CD1c-positive myeloid dendritic cell (primary cell): ENCODE measurements around the gene TMTC2.
"Not testable (repeated sequence)": the region's sequence is repeated elsewhere in the genome, so short reads cannot be mapped to it uniquely, and the experiment has no call there.

Experiments used
- DNase-seq: peaks from one replicate; pipeline ENCODE4 v3.0.0-alpha.2; 2016; ENCODE audit errors: extremely low spot score

TMTC2 gene

DNA sequence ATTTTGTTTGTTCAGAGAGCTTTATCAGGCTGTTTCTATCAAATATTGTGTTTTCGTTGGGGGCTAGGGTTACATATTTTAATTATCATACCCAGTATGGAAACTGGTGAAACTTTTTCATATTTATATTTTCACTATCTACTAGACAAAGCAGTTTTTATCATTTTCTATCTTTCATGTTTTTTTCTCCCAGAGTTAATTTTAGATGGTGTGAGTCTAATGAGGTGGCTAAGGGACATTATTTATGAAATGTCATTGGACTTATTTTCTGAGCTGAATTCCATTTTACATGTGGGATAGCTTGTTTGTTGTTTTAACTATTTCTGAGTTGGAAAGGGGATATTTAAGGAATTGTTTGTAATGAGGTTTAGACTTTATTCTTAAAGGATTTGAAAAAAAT, 100.3 kb downstream of the TMTC2 start:
- no peak for DNase-seq

DNA sequence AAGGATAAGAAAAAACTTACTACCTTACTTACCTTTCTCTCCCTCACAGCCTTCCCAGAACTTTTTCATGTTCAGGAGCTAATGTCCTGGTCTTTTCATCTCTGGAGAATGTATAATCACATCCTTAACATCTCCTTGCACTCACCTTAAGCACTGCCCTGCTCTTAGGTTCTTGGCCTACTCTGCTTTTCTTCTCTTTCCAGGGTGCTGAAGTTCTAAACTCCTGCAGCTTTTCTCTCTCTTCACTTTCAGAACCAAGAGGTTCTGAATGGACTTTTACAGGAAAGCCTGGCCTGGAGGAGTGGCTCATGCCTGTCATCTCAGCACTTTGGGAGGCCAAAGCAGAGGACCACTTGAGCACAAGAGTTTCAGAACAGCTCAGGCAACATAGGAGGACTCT, 101.9 kb downstream of the TMTC2 start:
- DNase-seq: no peak

DNA sequence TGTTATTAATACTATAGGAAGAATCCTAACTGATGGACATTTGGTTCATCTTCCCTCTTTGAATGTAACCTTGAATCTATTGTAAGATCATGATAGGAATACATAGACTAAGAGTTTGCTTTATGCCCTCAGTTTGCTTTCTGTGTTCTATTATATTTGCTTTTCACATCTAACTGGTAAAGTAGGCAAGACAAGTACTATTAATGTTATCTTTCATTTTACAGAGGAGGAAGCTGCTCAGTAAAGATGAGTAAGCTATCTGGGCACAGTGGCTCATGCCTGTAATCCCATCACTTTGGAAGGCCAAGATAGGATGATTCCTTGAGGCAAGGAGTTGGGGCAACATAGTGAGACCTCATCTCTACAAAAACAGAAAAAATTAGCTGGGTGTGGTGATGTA, 103.0 kb downstream of the TMTC2 start:
- no peak for DNase-seq

DNA sequence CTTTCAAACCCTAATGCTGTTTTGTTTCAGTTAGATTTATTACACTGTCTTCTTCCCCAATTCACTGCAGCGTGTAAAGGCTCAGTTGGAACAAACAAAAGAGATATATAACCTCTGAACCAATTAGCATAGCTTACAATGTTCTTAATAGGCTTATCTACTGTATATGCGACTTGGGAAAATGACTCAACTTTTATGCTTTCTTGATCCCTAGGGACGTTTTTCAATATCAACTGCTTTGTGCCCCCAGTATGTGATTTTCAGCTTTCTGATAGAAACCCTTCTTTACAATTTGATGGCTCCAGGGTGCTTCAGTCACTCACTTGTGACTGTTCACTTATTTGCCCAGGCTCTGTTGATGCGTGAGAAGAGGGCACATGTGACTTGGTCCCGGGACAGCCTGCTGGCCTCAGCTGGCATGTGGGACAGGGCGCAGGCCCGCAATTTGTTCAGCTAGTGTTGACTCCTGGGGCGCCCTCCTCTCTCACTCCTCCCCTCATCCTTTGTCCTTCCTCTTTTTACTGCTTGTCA, 107.1 kb downstream of the TMTC2 start:
- no peak for DNase-seq

DNA sequence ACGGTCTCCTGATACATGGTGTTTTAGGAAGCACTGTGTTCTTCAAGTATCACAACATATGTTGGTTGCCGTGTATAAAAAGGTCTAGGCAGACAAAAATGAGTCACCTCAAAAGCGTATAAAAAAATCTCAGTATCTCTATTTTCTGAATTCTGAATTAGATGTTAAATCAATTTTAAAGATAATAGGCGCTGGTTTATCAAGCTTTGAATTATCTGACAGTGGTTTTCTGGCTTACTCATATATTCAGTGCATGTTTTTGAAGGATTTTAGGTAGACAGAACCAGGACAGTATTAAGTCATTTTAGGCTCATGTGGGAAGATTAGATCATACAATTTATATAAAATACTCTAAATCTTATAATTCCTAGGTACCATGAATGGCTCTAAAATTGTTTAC, 110.8 kb downstream of the TMTC2 start:
- no peak for DNase-seq

DNA sequence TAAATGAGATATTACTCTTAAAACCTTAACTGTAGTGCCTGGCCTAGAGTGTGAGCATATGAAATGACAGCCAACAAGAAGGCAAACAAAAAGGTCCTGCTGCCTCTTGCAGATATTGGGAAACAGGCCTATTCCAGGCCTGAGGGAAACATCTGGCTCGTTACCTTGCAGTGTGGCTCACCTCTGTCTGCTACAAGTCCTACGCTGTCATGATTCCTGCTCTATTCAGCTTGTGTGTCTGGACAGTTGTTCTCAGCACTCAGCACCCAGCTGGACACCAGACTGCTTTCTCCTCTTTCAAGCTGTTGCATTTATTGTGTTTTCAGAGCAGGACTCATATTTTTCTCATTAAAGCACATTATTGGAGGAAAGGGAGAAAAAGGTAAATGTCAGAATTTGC, 113.5 kb downstream of the TMTC2 start:
- no peak for DNase-seq

- no peak for DNase-seq
Measured at GRCh38 chr12:82801951-82802610, 115.4 kb downstream of the TMTC2 start.

GRCh38 chr12:82803201-82803600, 116.5 kb downstream of the TMTC2 start:
- DNase-seq: no peak

DNA sequence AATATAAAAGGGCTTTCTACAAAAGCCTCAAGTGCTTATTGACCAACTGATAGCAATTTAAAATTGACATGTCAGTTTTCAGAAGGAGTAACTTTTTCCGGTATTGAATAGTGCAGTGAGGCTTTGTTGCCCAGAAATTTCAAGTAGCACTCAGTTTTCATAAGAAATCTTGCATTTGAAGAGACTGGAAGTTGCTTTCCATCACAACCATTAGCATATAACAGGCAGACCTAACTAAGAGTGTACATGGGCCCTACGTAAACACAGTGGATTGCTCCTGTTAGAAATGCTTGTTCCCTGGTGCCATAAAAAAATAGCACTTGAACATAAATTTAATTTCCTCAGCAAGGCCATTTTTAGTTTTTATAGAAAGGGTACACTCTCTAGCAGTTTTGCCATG, 117.9 kb downstream of the TMTC2 start:
- no peak for DNase-seq

DNA sequence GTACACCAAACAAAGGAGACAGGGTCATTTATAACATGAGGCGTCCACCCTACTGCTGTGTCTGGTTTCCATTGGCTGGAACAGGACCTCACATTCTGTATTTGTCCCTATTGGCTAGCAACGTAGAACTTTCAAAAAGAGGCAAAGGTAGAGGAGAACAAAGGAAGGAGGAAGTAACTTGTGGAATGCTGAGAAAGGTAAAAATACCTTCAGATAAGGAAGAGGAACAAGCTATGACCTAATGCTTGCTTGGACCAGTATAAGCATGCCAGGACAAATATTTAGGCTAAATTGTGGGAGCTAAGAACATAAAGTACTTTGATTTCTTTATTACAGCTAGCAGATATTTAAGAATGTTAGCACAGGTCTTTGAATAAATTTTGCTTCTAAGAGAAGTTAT, 118.3 kb downstream of the TMTC2 start:
- not testable (repeated sequence) for DNase-seq

GRCh38 chr12:82805812-82806497, 119.2 kb downstream of the TMTC2 start:
- DNase-seq: no peak

DNA sequence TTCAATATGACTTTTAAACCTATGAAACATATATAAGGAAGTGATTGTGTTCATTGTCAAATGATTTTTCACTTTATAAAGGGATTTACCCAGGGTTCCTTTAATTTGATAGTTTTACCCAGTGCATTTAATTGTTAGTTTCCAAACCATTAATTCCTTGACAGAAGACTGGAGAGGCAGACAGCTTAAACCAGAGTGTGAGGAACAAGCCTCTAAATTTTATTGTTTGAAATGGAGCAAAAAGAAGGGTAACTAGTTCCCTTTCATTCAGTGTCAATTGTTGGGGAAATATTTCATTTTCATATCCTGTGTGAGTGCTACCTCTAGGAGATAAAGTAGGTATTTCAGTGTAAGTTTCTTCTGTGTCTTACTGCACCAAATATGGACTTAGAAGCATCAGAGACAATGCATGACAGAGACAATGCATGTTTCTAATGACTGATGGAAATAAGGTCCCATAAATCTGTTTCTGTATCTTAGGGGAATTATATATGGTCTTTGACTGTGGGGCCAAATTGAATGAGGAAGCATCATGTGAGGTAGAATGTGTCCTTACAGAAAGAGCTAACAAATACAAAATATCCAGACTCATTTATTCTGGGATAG, 120.5 kb downstream of the TMTC2 start:
- DNase-seq: no peak

GRCh38 chr12:82810568-82810967, 123.9 kb downstream of the TMTC2 start:
- DNase-seq: no peak

DNA sequence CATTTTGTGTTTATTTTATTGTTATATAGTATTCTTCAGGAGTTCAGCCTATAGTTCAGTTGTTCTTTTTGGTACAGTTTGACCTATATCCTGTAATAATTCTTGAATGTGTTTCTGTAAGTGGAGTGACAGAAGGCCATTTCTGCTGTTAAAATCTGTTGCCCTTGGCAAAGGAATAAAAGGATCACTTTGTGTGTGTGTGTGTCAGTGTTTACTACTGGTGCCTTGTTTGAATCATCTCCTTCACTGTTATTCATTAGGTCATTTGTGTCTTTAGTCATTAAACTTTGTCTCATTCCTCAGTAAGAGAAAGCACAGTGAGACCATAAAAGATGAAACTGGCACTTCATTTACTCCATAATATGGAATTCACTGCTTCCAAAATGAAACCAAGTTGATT, 130.7 kb downstream of the TMTC2 start:
- DNase-seq: no peak

- no peak for DNase-seq
Measured at GRCh38 chr12:82818271-82819035, 131.7 kb downstream of the TMTC2 start.

DNA sequence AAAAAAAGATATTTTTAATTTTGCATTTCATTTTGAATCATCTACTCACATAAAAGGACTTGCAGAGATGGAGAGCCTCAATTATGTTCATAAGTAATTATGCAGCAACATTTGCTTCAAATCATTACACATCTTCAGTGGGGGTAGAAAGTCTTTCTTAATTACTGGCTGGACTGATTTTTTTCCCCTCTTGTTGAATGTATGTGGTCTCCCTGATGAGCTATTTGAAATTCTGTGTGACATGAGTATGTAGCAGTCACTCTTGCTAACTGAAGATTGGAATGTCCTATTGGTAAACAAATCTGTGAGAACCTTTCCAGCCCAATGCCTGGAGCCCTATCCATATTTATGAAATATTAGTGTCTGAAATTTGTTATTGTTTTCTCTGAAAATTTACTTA, 139.8 kb downstream of the TMTC2 start:
- no peak for DNase-seq

DNA sequence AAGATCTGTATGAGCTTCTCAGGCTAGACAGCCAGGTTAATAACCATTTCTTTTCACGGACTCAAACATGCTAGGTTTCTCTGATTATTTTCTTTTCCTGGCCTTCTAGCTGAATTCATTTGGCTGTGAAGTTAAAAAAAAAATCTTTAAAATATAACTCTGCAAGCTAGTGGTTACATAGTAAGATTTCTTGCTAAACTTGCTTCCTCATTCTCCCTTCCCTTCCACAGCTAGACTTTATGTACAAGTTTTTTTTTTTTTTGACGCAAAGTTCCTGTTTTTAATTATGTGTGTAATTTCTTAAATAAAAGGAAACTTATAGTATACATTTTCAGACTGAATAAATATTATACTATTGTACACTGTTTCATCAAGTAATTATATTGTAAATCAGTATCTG, 145.4 kb downstream of the TMTC2 start:
- peak; percentile 74 for DNase-seq

- DNase-seq: no peak
Measured at GRCh38 chr12:82832981-82833380, 146.3 kb downstream of the TMTC2 start.

DNA sequence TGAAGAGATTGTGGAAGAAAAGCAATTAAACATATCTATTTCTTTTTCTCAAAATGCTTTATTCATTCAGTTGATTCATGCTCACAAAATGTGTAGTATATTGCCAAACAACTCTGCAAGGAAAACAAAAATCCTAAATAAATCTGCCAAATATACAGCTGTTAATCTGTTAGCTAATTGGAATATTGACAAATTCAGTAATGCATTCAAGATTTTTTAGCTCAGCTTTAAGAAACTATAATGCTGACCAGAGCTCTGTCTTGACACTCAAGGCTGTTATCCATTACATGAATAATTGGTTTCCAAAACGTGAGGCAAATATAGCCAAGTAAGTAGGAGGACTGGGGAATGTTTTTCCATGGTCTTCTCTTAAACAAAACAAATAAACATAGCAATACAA, 146.8 kb downstream of the TMTC2 start:
- DNase-seq: no peak

GRCh38 chr12:82835217-82835616, 148.5 kb downstream of the TMTC2 start:
- DNase-seq: no peak

GRCh38 chr12:82838131-82838551, 151.4 kb downstream of the TMTC2 start:
- DNase-seq: no peak

DNA sequence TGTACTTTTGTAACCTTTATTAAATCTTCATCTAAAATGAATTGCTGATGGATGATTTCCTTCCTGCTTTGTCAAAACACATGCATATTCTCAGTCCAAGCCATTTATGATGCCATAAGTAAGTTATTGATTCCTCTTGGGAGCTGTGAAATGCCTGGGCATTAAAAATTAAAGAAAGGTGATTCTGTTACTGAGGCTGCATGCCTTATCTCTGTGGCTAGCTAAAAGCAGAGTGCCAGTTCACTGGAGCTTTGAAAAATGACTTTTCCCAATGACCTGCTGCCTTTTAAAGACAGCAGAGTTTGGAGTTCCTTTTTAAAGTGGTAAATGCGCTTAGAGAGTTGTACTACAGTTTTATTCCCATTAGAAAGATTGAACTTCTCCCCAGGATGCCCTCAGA, 152.1 kb downstream of the TMTC2 start:
- no peak for DNase-seq
